Natural killer cell (primary cell): ENCODE results near the gene GALNT10. TPM values are rescaled to one million over a fixed set of nuclear protein-coding genes. Genes with fewer than 3 reads are reported as not detected.
A peak's percentile ranks its signal among the peaks of the same experiment; 100 is the strongest.

Experiments used
- ATAC-seq, 3 donors: fragments of 150-1000 bp in 2 of 3; fragments of 200-7000 bp in 1 of 3; cut with Tn5 transposase; 1 replicate in 1 of 3; 2 replicates in 2 of 3; pipeline ENCODE4 v1.10.0; 2021; ENCODE audit warnings: mild to moderate bottlenecking in 2 of 3, moderate library complexity in 2 of 3
- DNase-seq, 2 donors: peaks; one replicate each; pipeline versions ENCODE4 v3.0.0 to v3.0.0-alpha.2; 2013 to 2021; ENCODE audit warnings: mixed read lengths in 1 of 2
- H3K27ac ChIP-seq: one replicate; pipeline ENCODE4 v1.5.1; 2013; ENCODE audit warnings: mild to moderate bottlenecking, low read length
- H3K27me3 ChIP-seq: one replicate; pipeline ENCODE4 v1.6.1; 2013; ENCODE audit warnings: low read length; ENCODE audit not compliant: control insufficient read depth, insufficient read depth
- H3K36me3 ChIP-seq: one replicate; pipeline ENCODE4 v1.6.1; 2013; ENCODE audit warnings: low read length; ENCODE audit not compliant: control insufficient read depth, insufficient read depth
- H3K4me1 ChIP-seq: one replicate; pipeline ENCODE4 v1.6.1; 2013; ENCODE audit warnings: low read length; ENCODE audit not compliant: control insufficient read depth, insufficient read depth
- H3K4me3 ChIP-seq: one replicate; pipeline ENCODE4 v1.5.1; 2013; ENCODE audit warnings: low read length
- H3K9me3 ChIP-seq: one replicate; pipeline ENCODE4 v1.6.1; 2013; ENCODE audit warnings: low read length; ENCODE audit not compliant: control insufficient read depth, insufficient read depth
- H3K27ac Mint-ChIP-seq, 2 donors: one replicate each; pipeline ENCODE4 v1.8.0; 2022; ENCODE audit warnings: mild to moderate bottlenecking in 2 of 2, mixed read lengths in 2 of 2, moderate library complexity in 1 of 2
- H3K27me3 Mint-ChIP-seq, 2 donors: one replicate each; pipeline ENCODE4 v1.8.0; 2022; ENCODE audit warnings: low read depth in 2 of 2, mixed read lengths in 2 of 2
- H3K36me3 Mint-ChIP-seq: one replicate; pipeline ENCODE4 v1.8.0; 2022; ENCODE audit warnings: mixed read lengths
- H3K4me1 Mint-ChIP-seq, 2 donors: one replicate each; pipeline ENCODE4 v1.8.0; 2022; ENCODE audit warnings: mixed read lengths in 2 of 2
- H3K4me3 Mint-ChIP-seq: one replicate; pipeline ENCODE4 v1.8.0; 2022; ENCODE audit warnings: mild to moderate bottlenecking, moderate library complexity, mixed read lengths
- H3K9me3 Mint-ChIP-seq, 2 donors: one replicate each; pipeline ENCODE4 v1.8.0; 2022; ENCODE audit warnings: mixed read lengths in 2 of 2
- WGBS: methylation state at CpG from one replicate; pipeline ENCODE4 v1.1.7; 2013; ENCODE audit warnings: missing lambda C conversion rate; ENCODE audit not compliant: insufficient coverage; 5-methylcytosine and 5-hydroxymethylcytosine counted together
- intact Hi-C: fragments of 100-400 bp; cut with micrococcal nuclease; formaldehyde crosslinking; loops from one replicate; pipeline ENCODE4 v1.14.2; 2022
- total RNA-seq, 4 donors: library from RNA; stranded (reverse); fragments of 120-200 nt in 1 of 4; gene quantifications; one replicate each; pipeline versions ENCODE4 v1.2.3 to v1.2.4, GENCODE V29; 2013 to 2022
- TF ChIP-seq, protein P1 (sequence below): fragments of 200-600 bp; IDR thresholded peaks from one replicate; pipeline ENCODE4 v1.8.0; 2022; ENCODE audit warnings: antibody characterized with exemption

Gene GALNT10
- total RNA-seq, 3 donors from 2014 or later (not counting 1 experiment from before 2014, with no cell fraction given): 77.0 to 92.6 (median 77.6) TPM

DNA sequence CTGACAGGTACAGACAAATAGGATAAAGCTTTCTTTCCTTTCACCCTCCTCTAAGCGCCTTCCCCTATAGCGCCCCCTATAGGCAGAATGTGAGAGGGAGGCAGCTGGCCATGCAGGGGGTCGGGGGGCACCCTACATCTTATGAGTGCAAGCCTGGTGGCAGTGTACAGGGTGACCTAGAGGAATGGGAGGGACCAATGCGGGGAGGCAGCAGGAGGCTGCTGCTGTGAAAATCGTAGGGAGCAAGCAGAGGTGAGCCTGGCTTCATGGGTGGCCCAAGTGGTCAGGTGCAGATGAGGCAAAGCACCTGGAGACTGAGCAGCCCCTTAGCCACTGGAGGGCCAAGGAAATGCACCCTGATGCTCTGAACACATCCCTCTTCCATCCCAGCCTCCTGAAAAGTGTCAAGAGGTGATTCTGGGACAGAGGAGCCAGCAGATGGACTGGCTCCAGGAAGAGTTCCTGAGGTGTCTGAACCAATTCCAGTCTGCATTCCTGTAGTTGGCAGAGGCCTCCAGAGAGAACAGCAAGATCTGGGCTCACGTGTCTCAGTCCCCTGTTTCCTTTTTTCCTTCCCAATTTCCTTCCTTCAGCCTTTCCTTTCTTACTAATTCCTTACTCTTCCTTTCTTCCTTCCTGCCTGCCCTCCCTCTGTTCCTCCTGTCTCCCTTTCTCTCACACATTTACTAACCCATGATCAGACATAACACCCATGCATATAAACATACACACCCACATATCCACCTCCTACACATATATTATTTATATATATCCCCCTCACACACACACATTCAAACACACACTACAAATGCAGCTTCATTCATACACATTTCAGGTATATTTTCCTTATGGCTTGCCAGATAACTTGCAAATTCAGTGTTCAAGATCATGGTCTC lies 32.8 kb upstream of the GALNT10 start:
- Mint-ChIP-seq H3K9me3 (no peaks in the 10 kb centered on the region), H3K4me3 (no peak overlapping the region), H3K27ac (no peak overlapping the region), H3K27me3 (peaks cover 24 to 59% of the 10 kb centered on the region in 2 donors), H3K4me1 (no peaks in the 10 kb centered on the region), H3K36me3 (no peaks in the 10 kb centered on the region)
- WGBS: 80% methylated on average over 4 of the region's 6 CpGs
- TF ChIP-seq, protein P1, sequence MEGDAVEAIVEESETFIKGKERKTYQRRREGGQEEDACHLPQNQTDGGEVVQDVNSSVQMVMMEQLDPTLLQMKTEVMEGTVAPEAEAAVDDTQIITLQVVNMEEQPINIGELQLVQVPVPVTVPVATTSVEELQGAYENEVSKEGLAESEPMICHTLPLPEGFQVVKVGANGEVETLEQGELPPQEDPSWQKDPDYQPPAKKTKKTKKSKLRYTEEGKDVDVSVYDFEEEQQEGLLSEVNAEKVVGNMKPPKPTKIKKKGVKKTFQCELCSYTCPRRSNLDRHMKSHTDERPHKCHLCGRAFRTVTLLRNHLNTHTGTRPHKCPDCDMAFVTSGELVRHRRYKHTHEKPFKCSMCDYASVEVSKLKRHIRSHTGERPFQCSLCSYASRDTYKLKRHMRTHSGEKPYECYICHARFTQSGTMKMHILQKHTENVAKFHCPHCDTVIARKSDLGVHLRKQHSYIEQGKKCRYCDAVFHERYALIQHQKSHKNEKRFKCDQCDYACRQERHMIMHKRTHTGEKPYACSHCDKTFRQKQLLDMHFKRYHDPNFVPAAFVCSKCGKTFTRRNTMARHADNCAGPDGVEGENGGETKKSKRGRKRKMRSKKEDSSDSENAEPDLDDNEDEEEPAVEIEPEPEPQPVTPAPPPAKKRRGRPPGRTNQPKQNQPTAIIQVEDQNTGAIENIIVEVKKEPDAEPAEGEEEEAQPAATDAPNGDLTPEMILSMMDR: no peak
- Histone ChIP-seq H3K36me3 (no peaks in the 10 kb centered on the region), H3K4me1 (no peaks in the 10 kb centered on the region), H3K27me3 (peaks cover 4% of the 10 kb centered on the region), H3K9me3 (no peaks in the 10 kb centered on the region), H3K4me3 (no peak overlapping the region), H3K27ac (no peak overlapping the region)
- ATAC-seq: no peak
- intact Hi-C loops: no loop called here
- DNase-seq: peak in 1 of 2 donors; percentile 28

DNA sequence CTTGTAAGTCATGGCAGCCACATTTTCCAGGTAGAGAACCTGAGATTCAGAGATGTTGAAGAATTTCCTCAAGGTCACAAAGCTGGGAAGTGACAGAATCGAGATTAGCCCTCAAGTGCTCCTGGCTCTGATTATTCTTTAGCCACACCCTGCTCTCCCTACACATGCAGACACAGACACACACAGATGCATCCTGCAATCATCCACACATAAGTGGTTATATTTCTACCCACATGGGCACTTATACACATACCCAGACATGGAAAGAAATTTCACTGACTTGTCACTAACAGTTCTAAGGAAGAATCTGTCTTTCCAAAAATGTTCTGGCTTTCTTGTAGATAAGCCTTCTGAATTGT lies 32.2 kb upstream of the GALNT10 start:
- H3K4me1 ChIP-seq: no peaks in the 10 kb centered on the region
- no peak overlapping the region for H3K27ac ChIP-seq
- Mint-ChIP-seq H3K27me3 (peaks cover 27 to 59% of the 10 kb centered on the region in 2 donors), H3K4me3 (no peak overlapping the region), H3K9me3 (no peaks in the 10 kb centered on the region), H3K27ac (no peak overlapping the region), H3K4me1 (no peaks in the 10 kb centered on the region), H3K36me3 (no peaks in the 10 kb centered on the region)
- ATAC-seq (no peak), DNase-seq (no peak)
- no peak overlapping the region for H3K4me3 ChIP-seq
- intact Hi-C loops: no loop called here
- WGBS: 61% methylated on average over 1 of the region's 1 CpG
- TF ChIP-seq, protein P1: no peak
- no peaks in the 10 kb centered on the region for H3K36me3 ChIP-seq
- peaks cover 4% of the 10 kb centered on the region for H3K27me3 ChIP-seq
- H3K9me3 ChIP-seq: no peaks in the 10 kb centered on the region

DNA sequence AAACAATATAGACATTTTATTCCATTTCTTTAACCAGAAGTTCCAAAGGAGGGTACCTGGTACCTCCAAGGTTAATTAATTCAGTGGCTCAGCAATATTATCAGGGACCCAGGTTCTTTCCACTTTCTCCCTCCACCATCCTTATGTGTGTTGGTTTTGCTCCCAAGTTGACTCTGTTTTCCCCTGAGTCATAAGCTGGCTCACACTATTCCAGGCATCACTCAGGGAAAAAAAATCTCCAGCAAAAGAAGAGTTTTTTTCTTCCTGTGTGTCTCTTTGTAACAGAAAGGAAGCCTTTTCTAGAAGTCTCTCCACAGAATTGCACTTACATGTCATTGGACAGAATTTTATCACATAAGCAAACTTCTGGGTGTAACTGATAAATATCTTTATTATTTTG lies 31.2 kb upstream of the GALNT10 start:
- Histone ChIP-seq H3K9me3 (no peaks in the 10 kb centered on the region), H3K27me3 (peaks cover 3% of the 10 kb centered on the region), H3K27ac (no peak overlapping the region), H3K4me1 (no peaks in the 10 kb centered on the region), H3K36me3 (no peaks in the 10 kb centered on the region), H3K4me3 (no peak overlapping the region)
- H3K27me3 Mint-ChIP-seq: peaks cover 35 to 65% of the 10 kb centered on the region in 2 donors
- DNase-seq (no peak), ATAC-seq (no peak)
- H3K27ac Mint-ChIP-seq: no peak overlapping the region
- H3K4me1 Mint-ChIP-seq: no peaks in the 10 kb centered on the region
- no peak overlapping the region for H3K4me3 Mint-ChIP-seq
- TF ChIP-seq, protein P1: no peak
- H3K9me3 Mint-ChIP-seq: no peaks in the 10 kb centered on the region
- intact Hi-C loops: no loop called here
- no peaks in the 10 kb centered on the region for H3K36me3 Mint-ChIP-seq
